HG03520 (cell line): ENCODE data around the gene SLC9C1.

Source experiments
- ATAC-seq: cut with Tn5 transposase; IDR thresholded peaks from one replicate; pipeline ENCODE4 v1.9.1; 2021; ENCODE audit warnings: mild to moderate bottlenecking, moderate library complexity; ENCODE audit not compliant: unreplicated experiment

Gene SLC9C1

DNA sequence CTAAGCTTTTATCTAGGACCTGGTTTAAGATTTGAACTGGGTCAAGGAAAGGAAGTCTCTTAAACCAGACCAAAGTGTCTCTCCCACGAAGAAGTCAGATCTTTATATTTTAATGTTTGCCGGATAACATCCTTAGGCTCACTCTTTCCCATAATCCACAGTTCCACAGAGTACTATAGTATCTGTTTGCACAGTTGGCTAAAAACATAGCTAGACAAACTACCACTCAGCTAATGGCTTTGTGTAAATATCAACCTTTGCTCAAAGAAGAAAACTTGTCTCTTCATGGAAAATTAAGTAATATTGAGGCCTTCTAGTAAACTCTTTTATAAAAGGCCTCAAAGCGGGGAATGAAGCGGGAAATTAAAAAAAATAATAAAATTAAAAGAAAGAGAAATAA, 13.5 kb upstream of the SLC9C1 start:
- no peak for ATAC-seq

DNA sequence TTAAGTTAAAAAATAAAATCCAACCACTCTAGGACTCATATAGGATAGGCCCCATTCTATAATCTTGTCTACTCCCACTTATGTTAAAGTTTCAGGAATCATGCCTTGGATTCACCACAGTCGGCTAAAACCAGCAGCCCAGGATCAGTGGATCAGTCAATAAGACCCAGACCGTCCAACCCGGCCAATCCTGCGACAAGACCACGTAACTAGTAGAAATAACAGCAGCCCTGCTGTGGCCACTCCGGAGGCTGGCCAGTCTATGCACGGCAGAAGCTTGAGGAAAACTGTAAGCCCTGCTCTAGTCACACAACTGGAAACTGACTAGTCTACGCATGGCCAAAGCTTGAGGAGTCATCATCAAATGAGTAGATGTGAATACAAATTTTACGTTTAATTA, 12.8 kb upstream of the SLC9C1 start:
- no peak for ATAC-seq

DNA sequence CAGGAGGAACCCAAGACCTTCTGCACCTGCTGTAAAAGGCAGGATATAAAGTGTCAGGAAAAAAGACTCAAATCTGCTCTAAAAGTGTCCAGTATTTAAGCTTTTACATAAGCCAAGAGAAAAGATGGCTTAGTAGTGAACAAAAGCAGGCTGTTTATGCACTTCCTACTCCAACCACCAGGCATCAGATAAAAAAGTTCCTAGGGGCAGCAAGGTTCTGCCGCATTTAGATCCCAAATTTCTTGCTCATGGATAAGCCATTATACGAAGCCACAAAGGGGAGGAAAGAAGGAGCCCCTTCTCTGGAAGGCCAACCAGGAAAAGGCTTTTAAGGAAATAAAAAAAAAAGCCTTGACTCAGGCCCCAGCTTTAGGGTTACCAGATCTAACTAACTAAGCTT, 10.6 kb upstream of the SLC9C1 start:
- ATAC-seq: no peak

- ATAC-seq: no peak
Observed at GRCh38 chr3:112303764-112304325, 9.8 kb upstream of the SLC9C1 start.

- ATAC-seq: no peak
Observed at GRCh38 chr3:112302881-112303763, 9.1 kb upstream of the SLC9C1 start.

DNA sequence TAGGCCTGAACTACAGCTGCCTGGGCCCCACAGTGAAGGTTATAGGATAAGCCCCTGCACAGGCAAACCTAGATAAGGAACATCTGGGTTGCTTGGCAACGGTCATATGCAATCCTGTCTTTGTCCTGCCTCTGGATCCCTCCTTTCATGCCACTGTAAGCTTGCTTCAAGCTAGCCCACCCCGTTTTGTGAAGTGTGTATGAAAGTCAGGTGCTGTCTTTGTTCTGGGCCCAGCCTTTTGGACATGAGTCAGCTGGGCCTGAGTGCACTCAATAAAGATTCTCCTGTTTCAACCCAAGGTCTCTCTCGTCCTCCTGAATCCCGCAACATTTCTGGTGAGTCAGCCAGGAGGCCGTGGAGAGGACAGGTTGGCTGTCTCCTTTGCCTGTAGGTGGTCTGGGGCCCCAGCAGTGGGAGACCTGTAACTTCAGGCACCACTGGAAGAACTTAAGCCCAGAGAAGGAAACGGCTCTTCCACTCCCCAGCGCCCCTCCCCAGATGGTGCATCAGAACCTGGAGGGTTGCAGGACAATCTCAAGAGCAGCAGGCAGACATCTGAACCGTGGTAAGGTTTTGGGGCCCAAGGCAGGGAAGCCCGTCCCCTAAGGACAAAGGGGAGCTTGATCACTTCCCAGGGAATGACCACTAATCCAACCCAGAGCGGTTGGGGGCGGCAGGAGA, 8.3 kb upstream of the SLC9C1 start:
- no peak for ATAC-seq

- ATAC-seq: no peak
Observed at GRCh38 chr3:112298781-112299180, 4.8 kb upstream of the SLC9C1 start.

DNA sequence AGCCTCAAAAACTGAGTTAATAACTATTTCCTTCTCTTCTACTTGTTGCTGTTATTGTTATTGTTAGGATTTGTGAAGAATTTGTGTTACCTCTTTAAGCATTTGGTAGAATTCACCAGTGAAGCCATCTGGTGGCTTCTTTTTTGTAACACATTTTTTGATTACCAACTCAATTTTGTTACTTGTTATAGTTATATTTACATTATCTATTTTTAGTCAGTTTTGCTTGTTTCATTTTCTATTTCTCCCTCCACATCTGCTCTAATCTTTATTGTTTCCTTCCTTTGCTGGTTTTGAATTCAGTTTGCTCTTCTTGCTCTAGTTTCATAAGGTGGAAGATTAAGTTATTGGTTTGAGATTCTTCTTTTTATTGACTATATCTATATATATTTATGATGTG, 3.7 kb upstream of the SLC9C1 start:
- no peak for ATAC-seq

GRCh38 chr3:112289011-112289410, 5.0 kb downstream of the SLC9C1 start:
- no peak for ATAC-seq

- ATAC-seq: no peak
Observed at GRCh38 chr3:112280266-112280665, 13.8 kb downstream of the SLC9C1 start.

DNA sequence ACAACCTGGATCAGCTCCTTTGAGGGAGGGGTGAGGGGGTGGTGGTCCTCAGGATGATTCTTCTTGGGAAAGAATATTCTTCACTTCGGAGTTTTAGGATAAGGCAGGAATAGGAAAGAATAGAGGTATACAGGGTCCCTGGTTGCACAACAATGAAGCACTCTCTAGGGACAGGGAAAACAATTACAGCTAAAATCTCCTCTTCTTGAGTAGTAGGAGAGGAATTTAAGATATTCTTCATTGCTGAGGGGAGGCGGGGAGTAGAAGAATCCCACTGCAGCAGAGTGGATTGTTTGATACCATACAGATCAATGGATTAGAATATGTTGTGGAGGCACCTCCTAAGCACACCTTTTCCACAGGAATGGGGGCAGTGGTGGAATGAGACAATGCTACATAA, 20.5 kb downstream of the SLC9C1 start:
- no peak for ATAC-seq

- ATAC-seq: no peak
Observed at GRCh38 chr3:112261742-112262141, 32.3 kb downstream of the SLC9C1 start.

DNA sequence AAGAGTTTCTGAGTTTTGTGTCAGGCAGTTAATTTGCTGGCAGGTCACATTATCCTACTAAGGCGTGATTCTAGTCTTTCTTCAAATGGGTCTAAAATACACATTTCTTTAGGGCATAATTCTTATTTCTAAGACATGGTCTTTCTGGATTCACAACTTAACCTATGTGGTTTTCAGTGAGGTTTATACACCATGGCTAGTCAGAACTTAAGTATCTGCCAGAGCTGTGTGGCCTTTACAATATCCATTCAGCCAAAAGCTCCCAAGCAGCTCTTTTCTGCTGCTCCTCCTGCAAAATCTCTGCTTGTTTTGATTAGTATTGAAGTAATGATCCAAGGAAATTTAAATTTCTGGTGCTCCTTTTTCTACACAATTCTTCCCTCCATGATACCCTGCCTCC, 33.5 kb downstream of the SLC9C1 start:
- no peak for ATAC-seq

DNA sequence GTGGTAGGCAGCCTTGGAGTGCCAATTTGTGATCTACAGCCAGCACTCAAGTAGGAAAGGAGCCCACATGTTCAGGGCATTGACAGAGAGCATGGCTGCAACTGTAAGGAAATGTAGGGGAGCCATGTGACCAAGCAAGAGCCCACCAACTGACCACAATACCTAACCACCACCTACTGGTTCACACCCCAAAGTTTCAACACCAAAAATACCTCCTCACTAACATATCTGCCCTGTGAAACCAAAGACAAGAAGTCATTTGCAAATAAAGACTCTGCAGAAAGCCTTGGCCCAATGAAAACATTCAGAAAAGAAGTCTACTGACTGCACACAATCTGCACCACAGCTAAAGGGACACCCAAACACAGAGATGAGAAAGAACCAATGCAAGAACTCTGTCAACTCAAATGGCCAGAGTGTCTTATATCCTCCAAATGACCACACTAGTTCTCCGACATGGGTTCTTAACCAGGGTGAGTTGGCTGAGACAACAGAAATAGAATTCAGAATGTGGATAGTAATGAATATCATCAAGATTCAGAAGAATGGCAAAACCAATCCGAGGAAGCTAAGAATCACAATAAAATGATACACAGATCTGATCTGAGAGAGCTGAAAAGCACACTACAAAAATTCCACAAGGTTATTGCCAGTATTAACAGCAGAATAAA, 40.6 kb downstream of the SLC9C1 start:
- no peak for ATAC-seq

DNA sequence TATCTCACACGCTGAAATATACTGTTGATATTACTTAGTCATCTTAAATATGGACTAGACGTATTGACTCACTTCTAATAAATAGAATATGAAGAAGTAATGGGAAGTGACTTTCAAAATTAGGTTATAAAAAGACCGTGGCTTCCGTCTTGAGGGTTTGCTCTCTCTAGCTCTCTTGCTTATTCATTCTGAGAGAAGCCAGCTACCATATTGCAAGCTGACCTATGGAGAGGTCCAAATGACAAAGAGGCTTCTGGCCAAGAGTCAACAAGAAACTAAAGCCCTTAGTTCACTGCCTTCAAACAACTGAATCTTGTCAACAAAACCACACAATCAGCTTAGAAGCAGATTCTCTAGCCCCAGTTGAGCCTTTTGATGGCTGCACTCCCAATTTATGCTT, 46.1 kb downstream of the SLC9C1 start:
- peak; percentile 71 for ATAC-seq

DNA sequence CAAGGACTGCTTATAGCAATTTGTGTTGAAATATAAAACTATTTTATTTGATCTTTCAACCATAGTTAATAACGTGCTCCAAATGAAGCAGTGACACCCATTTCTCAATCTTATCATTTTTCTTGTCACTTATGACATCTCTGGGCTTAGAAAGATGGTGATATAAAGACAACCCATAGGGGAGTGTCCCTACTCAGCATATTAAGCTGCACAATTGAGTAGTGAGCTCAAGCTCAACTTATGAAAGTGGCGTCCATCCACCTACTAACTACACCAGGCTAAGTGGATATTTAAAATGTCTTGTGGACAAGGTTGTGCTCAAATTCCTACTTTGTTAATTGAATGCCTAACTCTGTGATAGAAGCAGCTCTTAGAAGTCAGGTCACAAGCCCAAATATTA, 46.7 kb downstream of the SLC9C1 start:
- peak; percentile 33 for ATAC-seq

DNA sequence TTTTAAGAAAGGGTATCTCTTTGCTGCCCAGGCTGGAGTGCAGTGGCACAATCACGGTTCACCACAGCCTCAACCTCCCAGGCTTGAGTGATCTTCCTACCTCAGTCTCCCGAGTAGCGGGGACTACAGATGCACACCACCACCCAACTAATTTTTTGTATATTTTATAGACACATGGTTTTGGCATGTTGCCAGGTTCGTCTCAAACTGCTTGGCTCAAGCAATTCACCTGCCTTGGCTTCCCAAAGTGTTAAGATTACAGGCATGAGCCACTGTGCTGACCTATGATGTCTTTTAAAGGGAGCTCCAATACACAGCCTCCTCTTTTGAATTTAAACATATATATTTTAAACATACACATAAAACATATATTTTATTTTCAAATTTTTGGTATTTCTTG, 60.9 kb downstream of the SLC9C1 start:
- ATAC-seq: no peak

DNA sequence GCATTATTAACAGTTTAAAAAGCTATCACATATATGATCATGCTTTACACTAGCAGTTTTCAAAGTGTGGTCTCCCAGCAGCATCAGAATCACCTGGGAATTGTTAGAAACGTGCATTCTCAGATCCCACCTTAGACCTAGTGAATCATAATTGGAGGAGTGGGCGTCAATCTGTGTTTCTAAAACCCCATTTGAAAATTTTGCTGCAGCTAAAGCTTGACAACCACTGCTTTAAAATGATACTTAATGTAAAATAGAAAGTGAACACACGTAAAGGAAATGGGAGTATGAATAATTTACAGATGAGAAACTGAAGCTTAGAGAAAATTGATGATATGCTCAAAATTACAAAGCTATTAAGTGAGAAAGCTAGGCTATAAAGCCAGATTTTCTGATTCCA, 62.3 kb downstream of the SLC9C1 start:
- ATAC-seq: no peak

DNA sequence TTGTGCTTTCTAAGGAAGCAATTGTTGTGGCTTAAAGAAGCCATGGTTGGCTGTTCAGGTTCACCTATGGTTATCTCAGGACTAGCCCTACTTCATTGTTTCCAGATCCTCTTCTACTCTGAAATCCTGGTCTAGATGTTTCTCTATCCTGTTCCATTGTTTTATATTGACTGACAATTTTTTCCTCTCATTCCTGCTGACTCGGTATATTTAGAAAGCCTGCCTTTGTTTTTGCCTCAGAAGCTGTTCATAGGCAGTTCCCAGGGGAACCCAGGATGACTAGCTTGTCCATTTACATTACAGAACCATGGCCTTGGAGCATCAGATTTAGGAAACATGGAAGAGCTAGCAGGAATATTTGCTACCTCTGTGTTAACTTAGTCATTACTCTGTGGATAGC, 64.0 kb downstream of the SLC9C1 start:
- no peak for ATAC-seq

- ATAC-seq: no peak
Observed at GRCh38 chr3:112228786-112229185, 65.2 kb downstream of the SLC9C1 start.

GRCh38 chr3:112200317-112200666, 93.7 kb downstream of the SLC9C1 start:
- no peak for ATAC-seq
